RWPE1 (cell line): Measurements from ENCODE around the gene PRR29.

Source experiments
- CTCF ChIA-PET: fragments of 350-600 bp; sonication (Branson Sonifier 250); formaldehyde crosslinking; extraction: SDS; loops from one replicate; lab custom pipeline; 2021; lab: Yijun Ruan, JAX
- POLR2A ChIA-PET: fragments of 400-600 bp; formaldehyde crosslinking; extraction: SDS; loops from one replicate; lab custom pipeline; 2020; ENCODE audit warnings: antibody characterized with exemption; ENCODE audit not compliant: low non-redundant PET; lab: Yijun Ruan, JAX
- DNase-seq: peaks from one replicate; pipeline ENCODE4 v3.0.0; 2012; ENCODE audit warnings: low spot score
- H3K27ac ChIP-seq: fragments of 450-650 bp; 2 replicates; pipeline ENCODE4 v1.5.1; 2017
- TF ChIP-seq, protein P1 (sequence below): fragments of 450-650 bp; conservative IDR thresholded peaks from 2 replicates; pipeline ENCODE4 v1.5.1; 2017; ENCODE audit warnings: low read depth, mild to moderate bottlenecking

Gene PRR29

DNA sequence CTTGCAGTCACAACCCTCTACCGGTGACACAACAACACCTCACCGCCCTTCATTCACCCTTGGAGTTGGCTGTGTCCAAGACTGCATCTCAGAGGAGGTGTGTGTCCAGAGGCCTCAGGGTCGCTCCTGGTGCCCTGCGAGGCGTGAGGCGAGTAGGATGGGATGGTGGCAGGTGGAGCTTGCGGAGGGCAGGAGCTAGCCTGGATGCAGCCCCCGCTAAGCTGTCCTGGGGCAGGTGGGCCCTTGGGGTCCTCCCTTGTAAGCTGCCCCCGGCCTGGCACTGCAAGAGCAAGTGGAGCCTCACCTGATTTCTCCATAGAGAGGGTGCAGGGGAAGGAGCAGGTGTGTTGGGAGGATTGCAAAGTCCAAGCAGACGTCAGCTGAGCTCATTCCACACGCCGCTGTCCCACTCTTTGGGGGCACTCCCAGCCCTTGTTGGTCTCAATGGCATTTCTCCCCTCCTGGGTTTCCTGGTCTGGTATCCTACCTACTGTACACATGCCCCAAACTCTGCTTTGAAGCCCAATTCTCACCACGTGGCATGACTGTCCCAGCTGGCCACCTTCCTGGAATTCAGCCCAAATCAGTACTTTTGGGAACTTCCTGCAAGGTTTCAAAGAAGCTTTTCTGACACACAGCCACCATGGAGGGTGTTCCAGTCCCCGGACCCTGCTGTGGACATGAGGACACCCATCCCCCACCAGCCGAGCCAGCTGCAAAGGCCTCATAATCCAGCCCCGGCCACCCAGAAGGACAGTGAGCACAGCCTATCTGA lies 40.4 kb downstream of the PRR29 start:
- ChIA-PET POLR2A (no interaction called here), CTCF (interaction anchor here (0.6 to 2.1 kb wide), 2 partner anchors 10 to 80 kb away, joined by 3 to 11 read pairs; no protein-coding TSS in a partner anchor)
- DNase-seq: no peak
- TF ChIP-seq, protein P1, sequence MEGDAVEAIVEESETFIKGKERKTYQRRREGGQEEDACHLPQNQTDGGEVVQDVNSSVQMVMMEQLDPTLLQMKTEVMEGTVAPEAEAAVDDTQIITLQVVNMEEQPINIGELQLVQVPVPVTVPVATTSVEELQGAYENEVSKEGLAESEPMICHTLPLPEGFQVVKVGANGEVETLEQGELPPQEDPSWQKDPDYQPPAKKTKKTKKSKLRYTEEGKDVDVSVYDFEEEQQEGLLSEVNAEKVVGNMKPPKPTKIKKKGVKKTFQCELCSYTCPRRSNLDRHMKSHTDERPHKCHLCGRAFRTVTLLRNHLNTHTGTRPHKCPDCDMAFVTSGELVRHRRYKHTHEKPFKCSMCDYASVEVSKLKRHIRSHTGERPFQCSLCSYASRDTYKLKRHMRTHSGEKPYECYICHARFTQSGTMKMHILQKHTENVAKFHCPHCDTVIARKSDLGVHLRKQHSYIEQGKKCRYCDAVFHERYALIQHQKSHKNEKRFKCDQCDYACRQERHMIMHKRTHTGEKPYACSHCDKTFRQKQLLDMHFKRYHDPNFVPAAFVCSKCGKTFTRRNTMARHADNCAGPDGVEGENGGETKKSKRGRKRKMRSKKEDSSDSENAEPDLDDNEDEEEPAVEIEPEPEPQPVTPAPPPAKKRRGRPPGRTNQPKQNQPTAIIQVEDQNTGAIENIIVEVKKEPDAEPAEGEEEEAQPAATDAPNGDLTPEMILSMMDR: no peak
- no peak overlapping the region for H3K27ac ChIP-seq

DNA sequence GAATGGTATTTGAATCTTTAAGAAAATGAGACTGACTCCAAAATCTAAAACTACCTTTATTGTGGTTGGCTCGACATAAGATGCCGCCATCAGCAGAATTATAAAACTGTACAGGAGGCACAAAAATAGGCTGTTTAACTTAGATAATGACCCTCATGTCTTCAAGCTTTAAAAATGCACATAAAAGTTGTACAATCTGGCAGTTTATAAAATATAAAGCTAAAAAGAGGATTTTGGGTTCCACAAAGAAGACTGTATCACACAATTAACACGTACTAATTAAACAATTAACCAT lies 40.9 kb downstream of the PRR29 start:
- ChIA-PET CTCF (interaction anchor here (0.6 to 2.1 kb wide), 2 partner anchors 10 to 80 kb away, joined by 3 to 11 read pairs; no protein-coding TSS in a partner anchor), POLR2A (no interaction called here)
- TF ChIP-seq, protein P1: no peak
- no peak overlapping the region for H3K27ac ChIP-seq
- no peak for DNase-seq

DNA sequence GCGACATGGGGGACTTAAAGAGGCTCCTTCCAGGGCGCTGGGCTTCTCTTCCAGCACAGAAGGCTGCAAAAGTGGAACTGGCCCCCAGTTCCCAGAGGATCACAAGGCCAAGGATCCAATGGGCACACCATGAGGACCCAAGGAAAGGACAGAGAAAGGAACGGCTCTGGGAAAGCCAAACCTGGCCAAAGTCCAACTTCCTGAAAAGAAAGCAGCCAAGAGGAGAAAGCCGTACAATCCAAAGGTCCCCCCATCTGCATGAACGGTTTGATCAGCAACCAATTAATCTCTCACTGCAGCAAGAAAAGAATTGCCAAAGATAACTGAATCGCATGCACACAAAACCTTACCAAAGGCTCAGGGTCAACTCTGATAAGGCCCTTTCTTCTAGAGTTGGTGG lies 42.1 kb downstream of the PRR29 start:
- no peak overlapping the region for H3K27ac ChIP-seq
- ChIA-PET POLR2A (no interaction called here), CTCF (no interaction called here)
- DNase-seq: no peak
- TF ChIP-seq, protein P1: no peak

DNA sequence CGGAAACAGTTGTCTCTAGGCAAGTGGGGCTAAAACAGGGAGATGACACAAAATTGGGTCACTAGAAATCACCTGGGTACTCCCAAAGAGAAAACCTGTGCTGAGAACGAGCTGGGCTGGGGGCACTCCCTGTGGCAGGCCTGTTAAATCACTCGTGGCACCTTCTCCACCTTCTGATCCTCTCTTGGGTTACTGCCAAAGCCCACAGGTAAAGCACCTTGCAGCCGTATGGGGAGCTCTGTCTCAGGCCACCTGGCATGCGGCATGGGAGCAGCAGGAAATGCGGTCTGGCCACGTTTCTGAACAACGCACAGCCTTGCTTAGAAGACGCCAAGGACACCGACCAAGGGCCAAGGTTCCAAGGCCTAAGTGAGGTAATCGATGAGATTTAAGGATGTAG lies 43.8 kb downstream of the PRR29 start:
- DNase-seq: no peak
- H3K27ac ChIP-seq: no peak overlapping the region
- TF ChIP-seq, protein P1: no peak
- ChIA-PET POLR2A (no interaction called here), CTCF (interaction anchor here (0.6 to 0.8 kb wide), 2 partner anchors 9 to 13 kb away, joined by 3 read pairs; no protein-coding TSS in a partner anchor)

DNA sequence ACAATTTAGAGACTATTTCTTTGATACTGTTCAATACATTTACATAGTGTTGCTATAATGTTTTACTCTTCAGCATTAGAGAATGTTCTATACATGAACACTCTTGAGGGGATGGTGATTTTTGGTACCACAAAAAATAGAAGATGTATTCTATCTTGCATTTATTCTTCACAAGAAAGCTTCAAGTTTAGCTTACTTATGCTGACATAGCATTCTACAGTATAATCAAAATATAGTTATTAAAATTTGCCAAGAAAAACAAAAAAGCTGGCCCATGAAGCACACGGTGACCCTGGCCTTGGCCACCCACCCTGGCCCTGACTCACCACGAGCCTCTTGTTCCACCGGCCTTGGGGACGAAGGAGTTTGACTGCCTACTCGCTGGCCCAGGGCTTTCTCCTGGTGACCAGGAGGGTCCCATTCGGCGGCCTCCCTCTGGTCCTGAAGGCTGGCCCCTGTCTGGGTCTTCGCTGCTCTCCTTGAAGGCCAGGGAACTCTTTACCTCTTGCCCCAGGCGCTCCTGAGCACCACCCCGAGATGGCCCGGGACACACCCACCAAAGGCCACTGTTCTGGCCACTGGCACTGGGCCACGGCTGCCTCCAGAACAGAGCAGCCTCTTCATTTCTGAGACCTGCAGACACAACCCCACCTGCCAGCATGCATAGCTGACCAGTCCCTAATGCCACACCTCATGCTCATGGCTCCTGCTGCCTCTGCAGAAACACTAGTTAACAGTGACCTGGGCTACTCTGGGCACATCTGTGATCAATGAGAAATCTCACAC lies 44.7 kb downstream of the PRR29 start:
- TF ChIP-seq, protein P1: no peak
- ChIA-PET POLR2A (no interaction called here), CTCF (interaction anchor here (0.6 kb wide), 1 partner anchor 8 kb away, joined by 3 read pairs; no protein-coding TSS in a partner anchor)
- H3K27ac ChIP-seq: no peak overlapping the region
- no peak for DNase-seq

DNA sequence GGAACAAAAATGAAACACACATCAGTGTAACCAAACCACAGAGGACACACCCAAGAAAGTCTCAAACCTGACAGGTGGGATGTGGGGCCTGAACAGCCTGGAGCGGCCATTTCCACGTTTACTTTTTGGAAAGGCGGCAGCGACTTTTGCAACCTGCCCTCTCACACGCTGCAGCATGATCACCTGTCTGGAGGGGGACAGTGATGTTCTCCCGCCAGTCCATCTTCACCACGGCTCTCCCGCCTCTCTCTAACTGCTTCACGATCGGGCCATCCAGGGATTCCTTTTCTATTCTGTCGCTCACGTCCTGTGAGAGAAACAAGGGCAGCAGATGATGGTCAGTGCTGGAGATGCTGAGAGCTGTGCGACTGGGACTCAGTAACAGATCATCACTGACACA lies 47.0 kb downstream of the PRR29 start:
- H3K27ac ChIP-seq: no peak overlapping the region
- no peak for DNase-seq
- POLR2A ChIA-PET: no interaction called here
- CTCF ChIA-PET: interaction anchor here (0.6 kb wide), 1 partner anchor 133 kb away, joined by 3 read pairs; no protein-coding TSS in a partner anchor
- TF ChIP-seq, protein P1: no peak
